ENCODE data around the gene TEKT1. TPM values are rescaled to one million over a fixed set of nuclear protein-coding genes. Genes with fewer than 3 reads are reported as not detected.

The TEKT1 gene
- total and polyA plus RNA-seq, 2 experiments from 2014 or later, result not detected

- TF ChIP-seq EZH2 (IDR thresholded peaks at IDR 0.05; ENCODE audit: low read depth, unreplicated experiment) (no peak), JUNB (IDR thresholded peaks at IDR 0.05; ENCODE audit: unreplicated experiment) (no peak), CTCF (conservative IDR thresholded peaks at IDR 0.05; ENCODE audit: low read depth in 2 of 2) (no peak), STAT1 (IDR thresholded peaks at IDR 0.05; ENCODE audit: unreplicated experiment) (no peak), ETS1 (IDR thresholded peaks at IDR 0.05) (no peak), REST (IDR thresholded peaks at IDR 0.05; ENCODE audit: unreplicated experiment) (no peak), ZNF114 (CRISPR knock-in tag; IDR thresholded peaks at IDR 0.05) (no peak), CREB1 (CRISPR knock-in tag; IDR thresholded peaks at IDR 0.05; ENCODE audit: low read depth) (no peak), NANOG (IDR thresholded peaks at IDR 0.05; ENCODE audit: borderline replicate concordance) (no peak), POLR2AphosphoS5 (IDR thresholded peaks at IDR 0.05; ENCODE audit: low read depth) (no peak)
Measured at GRCh38 chr17:6752068-6752909, 79.2 kb downstream of the TEKT1 start (continued).

- H3K4me1 ChIP-seq (ENCODE audit: insufficient read depth), result peaks cover 18% of the 10 kb centered on the region
- no peak for DNase-seq (ENCODE audit: low spot score)
Measured at GRCh38 chr17:6749519-6749918, 82.0 kb downstream of the TEKT1 start.

More at GRCh38 chr17:6749519-6749918, 82.0 kb downstream of the TEKT1 start:
- H3F3A ChIP-seq (replicated peaks; ENCODE audit: low read depth), result no peaks in the 10 kb centered on the region
- no peak for ATAC-seq
- no peaks in the 10 kb centered on the region for H3K27me3 ChIP-seq (ENCODE audit: insufficient read depth)
- TF ChIP-seq POLR2AphosphoS5 (IDR thresholded peaks at IDR 0.05; ENCODE audit: low read depth) (no peak), CTCF (conservative IDR thresholded peaks at IDR 0.05; ENCODE audit: low read depth in 2 of 2) (peak in 1 of 2 experiments; percentile 57; a peak in 2 of 4 replicates), NANOG (IDR thresholded peaks at IDR 0.05; ENCODE audit: borderline replicate concordance) (no peak)
- peaks cover 12% of the 10 kb centered on the region for H3K9me3 Mint-ChIP-seq
- H3K36me3 ChIP-seq (ENCODE audit: insufficient read depth), result no peaks in the 10 kb centered on the region
- H3K4me1 Mint-ChIP-seq, result peaks cover 19% of the 10 kb centered on the region
- no peak overlapping the region for H2AFZ ChIP-seq
- H4K20me1 ChIP-seq (replicated peaks; ENCODE audit: insufficient read depth), result no peaks in the 10 kb centered on the region
- H3K27ac ChIP-seq (ENCODE audit: low read depth), result no peak overlapping the region
- peaks cover 8% of the 10 kb centered on the region for H3K27me3 Mint-ChIP-seq (ENCODE audit: insufficient read depth, low read depth, poor library complexity)
- H3K79me2 ChIP-seq (replicated peaks; ENCODE audit: insufficient read depth), result no peaks in the 10 kb centered on the region
- H3K4me3 Mint-ChIP-seq, result no peak overlapping the region
- no peaks in the 10 kb centered on the region for H3K36me3 Mint-ChIP-seq (ENCODE audit: low read depth)
- no peak overlapping the region for H3K27ac Mint-ChIP-seq
- H3K4me3 ChIP-seq, result no peak overlapping the region
- 0 out of 2 replicates have a peak, but pooled peaks cover 6% of the 10 kb centered on the region for H3K9me2 ChIP-seq (ENCODE audit: insufficient read depth)
- no peak overlapping the region for H3K4me2 ChIP-seq

Measured in GM23338 (cell line).